HG03045 (cell line): Measurements from ENCODE around the gene WBP1L.

Experiments
- ATAC-seq: cut with Tn5 transposase; IDR thresholded peaks from one replicate; pipeline ENCODE4 v1.9.1; 2021; ENCODE audit warnings: mild to moderate bottlenecking, moderate library complexity; ENCODE audit not compliant: unreplicated experiment

Gene WBP1L

DNA sequence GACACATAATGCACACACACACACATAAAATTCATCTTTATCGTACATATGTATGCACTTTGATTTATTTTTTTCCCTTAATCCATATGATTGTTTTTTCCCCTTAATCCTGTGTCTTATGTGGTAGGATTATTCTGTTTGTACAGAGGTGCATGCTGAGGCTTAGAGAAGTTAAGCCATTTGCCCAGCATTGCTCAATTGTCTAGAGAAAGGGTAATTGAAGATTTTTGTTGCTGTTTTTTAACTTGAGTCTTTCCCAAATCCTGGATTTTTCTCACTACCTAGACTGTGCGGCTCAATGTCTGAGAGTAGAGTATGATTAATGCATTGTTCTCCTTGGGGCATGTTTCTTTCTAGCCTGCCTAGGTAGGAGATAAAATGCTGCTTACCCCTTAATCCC, 35.0 kb downstream of the WBP1L start:
- no peak for ATAC-seq

DNA sequence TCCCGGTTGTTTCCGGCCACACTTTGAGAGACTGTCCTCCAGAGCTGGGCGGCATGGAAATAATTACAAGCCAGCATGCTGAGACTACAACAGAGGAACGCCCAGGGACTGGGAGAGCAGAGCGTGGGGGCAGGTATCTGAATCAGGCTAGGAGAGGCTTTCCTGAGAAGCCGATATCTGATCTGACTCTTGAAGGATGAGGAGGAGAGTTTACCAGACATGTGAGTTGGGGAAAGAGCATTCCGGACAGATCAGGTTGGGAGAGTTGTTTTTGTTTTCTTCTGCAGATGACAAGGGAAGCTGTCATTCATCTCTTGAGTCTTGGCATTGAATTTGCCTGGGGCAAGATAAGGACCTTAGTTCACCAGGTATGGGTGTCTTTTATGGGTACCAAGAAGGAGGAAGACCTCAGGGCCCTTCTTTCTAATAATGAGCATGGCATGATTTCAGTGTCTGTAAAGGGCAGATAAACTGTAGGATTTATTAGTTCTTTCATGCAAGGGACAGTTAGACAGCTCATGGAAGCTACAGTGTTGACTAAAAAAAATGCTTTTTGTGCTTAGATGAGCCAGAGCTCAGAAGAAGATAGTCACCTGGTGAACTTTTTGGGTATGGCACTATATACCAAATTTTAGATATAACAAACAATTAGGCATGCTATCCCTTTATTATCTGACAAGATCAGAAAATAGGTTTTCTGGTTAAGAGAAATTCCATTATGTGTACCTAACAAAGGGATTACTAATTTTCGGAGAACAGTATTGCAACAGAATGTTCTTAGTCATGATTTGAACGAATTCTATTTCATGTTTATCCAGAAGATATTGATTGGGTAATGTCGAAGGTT, 36.2 kb downstream of the WBP1L start:
- no peak for ATAC-seq

DNA sequence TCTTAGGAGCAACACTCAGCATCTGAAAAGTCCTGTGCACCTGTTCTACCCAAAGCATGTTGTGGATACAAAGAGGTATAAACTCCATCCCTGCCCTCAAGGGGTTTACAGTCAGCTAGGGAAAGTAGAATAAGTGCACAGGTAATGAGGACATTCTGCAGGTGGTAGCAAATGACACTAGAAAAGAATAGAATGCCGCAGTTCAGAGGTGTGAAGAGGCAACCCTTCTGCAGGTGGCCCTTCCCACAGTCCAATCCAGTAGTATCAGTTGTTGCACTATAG, 36.7 kb downstream of the WBP1L start:
- no peak for ATAC-seq

DNA sequence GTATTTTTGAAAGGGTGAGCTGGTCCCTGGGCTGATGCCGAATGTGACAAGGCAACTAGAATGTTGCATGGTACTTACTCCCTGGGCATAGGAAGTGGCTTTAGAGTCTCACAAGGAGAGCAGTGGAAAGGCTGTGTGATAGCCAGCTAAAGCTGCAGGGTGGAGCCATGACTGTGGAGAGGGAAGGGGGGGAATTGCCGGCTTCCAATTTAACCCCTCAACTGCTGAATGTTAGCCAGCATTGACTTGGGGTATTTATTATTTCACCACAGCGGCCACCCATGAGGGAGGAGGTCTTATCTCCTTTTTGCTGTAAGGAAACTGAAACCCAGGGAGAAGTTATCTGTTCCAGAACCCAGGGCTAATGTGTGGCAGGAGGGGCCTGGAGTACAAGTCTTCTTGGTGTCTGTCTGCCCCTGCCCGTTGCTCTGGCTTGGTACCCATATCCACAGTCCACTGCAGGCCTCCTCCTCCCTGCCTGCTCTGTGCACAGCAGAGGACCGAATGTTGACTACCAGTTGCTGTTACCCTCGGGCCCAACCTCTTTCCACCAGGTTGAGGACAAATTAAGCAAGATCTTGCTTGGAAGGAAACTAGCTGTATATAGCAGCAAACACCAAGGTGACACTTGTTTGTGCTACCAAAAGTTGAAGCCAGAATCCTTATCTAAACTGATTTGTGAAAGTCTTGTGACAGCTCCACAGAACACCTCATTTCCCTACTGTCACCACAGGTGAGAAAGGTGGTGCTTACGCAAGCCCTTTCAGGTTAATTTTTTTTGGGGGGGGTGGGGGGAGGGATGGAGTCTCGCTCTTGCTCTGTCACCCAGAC, 37.6 kb downstream of the WBP1L start:
- ATAC-seq = no peak

DNA sequence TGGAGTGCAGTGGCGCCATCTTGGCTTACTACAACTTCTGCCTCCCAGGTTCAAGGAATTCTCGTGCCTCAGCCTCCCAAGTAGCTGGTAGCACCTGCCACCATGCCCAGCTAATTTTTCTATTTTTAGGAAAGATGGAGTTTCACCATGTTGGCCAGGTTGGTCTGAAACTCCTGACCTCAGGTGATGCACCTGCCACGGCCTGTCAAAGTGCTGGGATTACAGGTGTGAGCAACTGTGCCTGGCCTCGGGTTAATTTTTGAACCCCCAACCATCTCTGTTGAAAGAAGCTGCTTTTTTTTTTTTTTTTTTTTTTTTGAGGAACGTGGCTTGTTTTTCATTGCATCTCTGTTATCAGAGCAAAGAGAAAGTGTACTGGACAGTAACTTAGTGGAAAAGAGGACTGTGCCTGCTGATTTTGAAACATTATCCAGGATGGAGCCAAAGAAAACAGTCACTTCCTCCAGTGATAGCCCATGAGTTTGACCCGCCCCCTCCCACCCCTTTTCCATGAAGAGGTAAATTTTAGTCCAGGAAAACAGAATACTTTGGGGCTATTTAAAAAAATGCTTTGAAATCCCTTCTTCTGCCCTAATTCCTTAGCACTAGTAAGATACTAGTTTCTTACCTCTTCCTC, 38.3 kb downstream of the WBP1L start:
- ATAC-seq = no peak

DNA sequence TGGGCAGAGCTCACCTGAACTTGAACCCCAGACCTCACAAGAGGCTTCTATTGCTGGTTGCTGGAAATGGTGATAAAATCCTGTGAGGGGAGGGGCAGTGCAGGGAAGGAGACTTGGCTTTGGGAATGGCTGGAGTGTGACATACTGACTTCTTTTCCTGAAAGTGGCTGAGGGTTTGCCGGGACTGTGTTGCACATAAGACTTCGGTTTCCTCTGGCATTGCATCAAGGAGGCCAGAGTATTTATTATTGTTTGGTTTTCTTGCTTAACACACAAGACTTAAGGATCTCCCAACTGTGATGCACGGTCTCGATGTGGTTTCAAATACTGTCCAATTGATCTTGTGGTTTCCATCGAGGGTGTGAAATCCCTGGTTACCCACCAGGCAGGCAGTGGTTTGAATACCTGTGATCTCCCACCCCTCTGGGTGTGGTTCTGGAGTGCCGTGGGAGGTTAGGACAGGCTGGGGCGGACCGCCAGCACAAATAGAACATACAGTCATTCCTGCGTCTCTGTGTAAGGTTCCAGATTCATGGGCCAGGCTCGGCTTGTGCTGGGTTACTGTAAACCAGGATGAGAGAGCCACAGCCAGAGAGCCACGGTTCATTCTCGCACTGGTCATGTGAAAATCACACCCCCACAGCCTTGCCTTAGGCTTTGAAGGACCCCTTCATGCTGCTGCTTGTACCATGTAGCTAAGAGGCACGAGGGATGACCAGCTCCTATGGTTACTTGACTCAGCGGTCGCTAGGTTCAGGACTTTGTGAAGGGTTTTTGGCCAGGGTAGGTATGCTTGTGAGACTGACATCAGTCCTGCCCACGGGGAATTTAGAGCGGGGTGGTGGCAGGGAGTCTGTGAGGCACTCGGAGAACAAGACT, 39.2 kb downstream of the WBP1L start:
- no peak for ATAC-seq

DNA sequence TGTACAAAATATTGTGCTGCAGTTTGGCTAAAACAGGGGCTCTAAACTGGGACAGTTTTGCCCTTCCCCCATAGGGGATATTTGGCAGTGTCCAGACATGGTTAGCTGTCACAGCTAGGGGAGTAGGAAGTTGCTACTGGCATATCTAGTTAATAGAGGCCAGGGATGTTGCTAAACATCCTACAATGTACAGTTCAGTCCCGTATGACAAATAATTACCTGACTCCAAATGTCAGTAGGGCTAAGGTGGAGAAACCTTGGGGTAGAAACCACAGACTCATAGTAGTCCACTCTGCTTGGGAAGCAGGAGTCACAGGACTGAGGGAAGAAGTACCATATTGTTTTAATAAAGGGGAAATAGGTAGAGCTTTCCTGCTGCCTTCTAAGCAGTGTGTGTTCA, 39.8 kb downstream of the WBP1L start:
- no peak for ATAC-seq

DNA sequence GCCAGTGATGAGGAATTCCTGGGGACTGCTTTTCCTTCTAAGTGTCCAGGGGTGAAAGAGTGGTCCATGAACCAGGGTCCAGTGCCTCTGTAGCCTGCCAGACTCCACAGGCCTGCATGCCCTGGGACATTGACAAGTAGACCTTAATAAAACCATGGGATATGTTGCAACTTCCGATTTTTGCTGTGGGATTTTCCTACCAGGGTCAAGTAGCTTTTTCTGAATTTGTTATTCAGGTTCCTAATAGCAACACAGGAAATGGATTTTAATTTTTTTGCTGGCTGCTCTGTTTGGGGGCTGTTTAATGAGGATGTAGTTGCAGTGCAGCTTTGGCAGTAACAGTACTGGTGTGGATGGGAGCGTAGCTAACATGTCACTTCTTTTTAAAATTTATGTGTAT, 42.1 kb downstream of the WBP1L start:
- no peak for ATAC-seq

DNA sequence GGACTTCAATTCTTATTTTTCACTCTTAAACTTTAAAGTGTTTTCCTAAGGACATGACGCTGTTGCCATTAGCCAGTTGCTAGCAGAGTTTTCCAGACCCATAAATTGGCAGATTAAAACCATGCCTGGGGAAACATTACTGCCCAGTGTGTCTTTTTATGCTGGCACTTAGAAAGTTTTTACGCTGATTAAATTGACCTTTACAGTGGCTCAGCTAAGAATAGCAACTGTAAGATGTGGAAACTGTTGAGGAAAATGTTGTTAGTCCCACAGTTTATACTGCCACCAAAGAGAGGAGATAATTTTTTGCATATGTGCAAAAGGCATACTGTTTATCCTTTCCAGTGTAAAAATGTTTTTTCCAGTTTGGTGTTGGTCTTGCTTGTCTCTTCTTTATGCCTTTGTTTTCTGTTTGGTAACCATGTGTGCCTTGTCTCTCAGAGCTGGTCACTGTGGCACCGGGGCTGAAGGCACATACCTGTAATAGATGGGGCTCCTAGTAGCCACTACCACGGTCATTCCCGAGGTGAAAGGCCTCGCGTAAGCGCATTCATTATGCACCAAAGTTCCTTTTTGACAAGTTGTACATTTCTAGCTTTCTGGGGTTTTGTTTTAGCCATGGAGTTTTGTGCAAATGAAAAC, 48.1 kb downstream of the WBP1L start:
- ATAC-seq = no peak

DNA sequence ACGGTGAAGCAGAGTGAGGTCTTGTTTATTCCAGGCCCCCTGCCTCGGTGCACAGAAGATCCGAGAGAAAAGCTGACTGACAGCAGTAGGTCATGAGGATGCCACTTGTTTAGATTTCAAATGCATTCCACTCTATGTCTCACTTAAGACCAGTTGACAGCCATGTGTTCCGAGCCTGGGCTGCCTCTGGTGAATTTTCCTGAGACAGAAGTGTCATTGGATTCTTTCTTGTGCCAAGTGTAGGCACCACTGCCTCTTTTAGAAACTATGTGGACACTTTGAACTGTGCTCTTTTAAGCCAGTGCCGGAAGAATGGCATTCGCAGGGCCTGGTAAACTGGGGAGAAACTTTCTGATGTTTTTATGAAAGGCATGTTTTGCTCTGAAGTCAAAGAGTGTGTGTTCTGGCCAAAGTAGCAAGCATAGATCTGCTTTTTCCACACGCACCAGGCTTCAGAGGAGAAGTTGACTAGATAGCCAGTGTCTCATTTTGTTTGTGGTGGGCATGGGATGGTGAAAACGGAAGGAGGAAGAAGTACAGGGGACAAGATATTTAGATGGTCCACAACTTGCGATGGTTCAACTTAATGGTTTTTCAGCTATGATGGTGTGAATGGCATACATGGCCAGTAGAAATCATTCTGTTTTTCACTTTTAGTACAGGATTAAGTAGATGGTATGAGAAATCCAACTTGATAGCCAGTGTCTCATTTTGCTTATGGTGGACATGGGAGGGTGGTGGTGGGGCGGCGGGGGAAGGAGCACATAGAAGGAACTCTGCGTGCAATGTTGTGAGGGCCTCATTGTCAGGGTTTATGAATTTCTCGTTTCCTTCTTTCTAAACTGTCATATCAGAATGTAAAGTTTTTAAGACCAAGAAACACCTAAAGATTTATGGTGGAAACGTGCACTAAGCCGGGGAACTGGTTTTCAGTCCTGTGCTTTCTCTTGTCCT, 52.0 kb downstream of the WBP1L start:
- ATAC-seq = peak; percentile 24

DNA sequence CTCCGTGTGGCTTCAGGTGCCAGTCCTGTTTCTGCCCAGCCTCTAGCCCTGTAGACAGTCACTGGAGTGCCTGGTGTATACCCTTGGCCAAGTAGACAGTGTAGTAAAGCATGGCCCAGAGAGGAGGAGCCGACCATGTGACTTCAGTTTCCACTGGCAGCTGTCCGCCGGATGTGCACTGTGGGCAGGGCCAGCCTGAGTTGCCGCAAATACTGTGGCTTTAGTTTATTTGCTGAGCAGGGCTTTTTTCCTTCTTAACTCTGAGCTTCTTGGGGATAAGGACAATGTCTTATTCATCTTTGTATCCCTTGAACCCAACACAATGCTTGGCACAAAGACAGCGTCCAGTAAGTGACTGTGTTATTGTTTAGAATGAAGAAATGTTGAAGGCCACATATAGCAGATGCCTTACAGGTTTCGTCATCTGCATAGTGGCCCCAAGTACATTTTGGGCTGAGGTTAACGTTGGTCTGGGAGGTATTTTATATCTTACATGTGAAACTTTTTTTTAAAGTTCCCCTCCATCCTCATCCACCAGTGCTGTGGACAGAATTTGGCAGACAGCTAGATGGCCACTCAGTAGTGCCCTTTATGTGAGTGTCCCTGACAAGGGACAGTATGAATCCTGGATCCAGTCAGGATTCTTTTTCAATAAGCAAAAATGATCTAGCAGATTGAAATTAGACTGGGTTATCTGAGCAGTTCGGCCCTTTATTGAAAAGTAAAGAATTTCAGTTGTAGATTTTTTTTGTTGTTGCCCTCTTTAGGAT, 52.8 kb downstream of the WBP1L start:
- peak; percentile 91 for ATAC-seq

DNA sequence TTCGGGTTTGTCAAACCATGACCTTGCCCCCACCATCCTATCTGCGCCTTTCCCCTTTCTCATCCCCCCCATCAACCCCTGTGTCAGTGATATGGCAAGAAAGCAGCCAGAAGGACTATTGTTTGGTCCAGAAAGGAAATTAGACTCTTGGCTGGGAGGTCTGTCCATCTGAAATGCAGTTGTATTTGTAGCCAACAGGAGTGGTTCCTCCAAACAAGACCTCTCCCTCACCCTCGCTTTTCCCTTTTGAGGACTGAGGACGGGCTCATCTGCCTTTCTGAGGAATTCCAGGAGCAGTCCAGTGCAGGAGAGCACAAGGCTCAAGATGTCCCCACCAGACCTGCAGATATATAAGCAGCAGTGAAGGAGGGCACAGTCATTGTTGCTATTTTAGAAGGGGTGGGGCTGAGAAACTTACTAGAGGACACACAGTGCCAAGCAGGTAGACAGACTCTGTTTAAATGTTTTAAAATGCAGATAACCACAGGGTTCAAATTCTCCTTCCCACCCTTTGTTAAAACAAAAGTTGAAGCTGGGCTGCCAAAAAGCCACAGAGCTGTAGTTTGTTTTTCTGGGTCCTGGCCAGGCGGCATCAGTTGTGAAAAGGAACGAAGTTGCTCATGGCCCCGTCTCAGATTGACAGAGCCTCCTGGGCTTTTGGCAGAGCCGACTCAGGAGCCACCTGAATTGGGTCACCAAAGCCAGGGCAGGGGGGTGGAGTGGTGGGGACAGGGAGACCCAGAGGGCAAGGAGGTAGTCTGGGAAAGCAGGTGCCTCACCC, 56.1 kb downstream of the WBP1L start:
- ATAC-seq = no peak

DNA sequence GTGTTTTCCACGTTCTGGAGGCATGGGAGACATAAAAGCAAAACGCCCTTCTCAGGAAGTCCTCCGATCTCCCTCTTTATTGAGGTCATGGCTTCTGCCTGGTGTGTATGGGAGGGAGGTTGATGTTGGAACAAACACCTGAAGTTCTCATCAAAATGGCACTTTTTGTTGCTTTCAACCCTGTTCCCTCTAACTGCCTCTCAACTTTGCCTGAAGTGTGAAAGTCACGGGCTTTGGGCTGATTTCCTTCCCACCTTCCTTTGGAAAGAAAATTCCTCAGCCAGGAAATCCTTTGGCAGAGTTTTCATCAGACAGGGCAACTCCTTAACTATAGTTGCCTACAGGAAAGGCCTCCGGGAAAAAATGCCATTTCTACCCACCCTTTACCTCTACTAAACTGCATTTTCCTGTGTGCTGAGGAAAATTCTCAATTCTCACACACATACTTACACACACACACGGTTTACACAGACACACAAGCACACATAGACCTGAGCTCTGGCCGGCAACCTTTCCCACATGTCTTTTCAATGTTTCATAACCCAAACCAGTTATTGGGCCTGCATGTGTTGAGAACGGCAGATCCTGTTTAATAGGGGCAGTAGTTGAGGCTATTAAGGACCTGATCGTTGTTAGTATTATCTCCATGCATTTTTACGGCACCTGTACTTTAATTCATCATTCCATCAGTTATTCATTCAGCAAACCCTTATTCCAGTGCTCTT, 57.0 kb downstream of the WBP1L start:
- no peak for ATAC-seq

DNA sequence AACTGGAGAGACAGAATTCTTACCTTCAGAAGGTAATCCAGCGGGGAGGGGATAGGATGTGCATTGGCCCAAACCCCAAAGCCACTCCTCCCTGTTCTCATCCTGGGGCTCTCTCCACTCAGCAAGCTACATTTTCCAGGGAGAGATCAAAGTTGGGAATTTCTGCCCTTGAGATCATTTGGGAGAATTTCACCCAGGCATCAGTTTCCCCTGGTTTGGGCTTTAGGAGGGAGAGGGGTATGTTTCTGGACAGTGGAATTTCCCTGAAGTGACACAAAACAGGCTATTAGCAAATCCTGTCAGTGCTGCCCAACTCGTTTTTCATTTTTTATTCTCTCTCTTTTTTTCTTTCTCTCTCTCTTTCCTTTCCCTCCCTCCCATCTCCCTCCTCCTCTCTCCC, 57.7 kb downstream of the WBP1L start:
- ATAC-seq = no peak

DNA sequence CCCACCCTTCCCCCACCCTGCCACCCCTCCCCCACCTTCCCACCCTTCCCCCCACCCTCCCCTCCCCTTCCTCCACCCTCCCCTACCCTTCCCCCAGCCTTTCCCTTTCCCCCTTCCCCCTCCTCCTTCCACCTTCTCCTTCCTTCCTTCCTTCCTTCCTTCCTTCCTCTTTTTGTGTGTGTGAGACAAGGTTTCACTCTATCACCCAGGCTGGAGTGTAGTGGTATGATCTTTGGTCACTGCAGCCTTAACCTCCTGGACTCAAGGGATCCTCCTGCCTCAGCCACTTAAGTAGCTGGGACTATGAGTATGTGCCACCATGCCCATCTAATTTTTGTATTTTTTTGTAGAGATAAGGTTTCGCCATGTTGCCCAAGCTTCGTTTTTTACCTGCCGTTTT, 58.2 kb downstream of the WBP1L start:
- no peak for ATAC-seq

DNA sequence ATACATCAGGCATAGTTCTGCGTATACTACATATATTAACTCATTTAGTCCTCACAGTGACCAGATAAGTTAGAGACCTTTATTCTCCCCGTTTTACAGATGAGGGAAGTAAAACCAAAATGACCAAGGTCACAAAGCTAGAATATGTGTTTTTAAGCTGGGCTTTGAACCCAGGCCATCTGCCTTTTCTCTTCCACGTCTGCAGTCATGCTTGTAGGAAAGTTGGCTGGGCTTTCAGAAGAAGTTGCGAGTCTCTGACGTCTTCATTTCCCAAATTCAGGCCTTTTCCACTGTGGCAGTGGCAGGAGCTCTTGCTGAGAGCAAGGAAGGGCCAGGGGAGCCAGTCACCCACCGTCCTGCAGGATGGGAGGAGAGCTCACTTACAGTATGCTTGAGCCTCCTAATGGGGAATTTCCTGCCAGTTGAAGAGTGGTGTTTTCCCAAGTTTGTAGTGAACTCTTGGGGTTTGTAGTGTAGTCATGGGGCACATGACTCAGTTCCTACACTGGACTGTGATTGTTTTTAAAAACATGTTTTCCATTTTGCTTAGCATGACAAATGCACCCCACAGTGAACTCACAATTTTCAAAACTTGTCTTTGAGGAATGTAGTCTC, 59.3 kb downstream of the WBP1L start:
- no peak for ATAC-seq
